ENCODE results near the gene TBC1D30.

DNA sequence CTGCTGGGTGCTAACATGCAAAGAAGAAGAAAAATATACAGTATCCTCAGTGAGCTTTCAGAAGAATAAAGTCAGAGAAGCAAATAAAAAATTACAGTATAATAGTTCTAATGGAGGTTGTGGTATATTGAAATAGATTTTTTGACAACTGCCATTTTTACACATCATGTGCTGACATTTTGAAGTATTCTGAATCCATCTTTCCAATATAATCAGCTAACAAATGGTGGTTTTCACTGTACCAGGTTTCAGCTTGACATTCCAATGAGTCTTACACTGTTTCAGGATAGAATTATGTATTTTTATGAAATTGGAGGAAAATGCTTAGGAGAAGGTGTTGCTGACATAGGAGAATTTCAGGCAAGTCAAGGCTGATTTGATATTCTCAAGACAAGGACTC lies 26.3 kb upstream of the TBC1D30 start:
- no peak for TF ChIP-seq CTCF (IDR thresholded peaks at IDR 0.05; ENCODE audit: low read depth, low read length)
- no peak for TF ChIP-seq EZH2phosphoT487 (IDR thresholded peaks at IDR 0.05; ENCODE audit: low read depth)

Data from OCI-LY3 (cell line).